D721Med (cell line): Measurements from ENCODE around the gene CSDE1.

Source experiments
- DNase-seq: peaks from one replicate; pipeline ENCODE4 v3.0.0; 2011; ENCODE audit warnings: low spot score; ENCODE audit not compliant: insufficient read length
- FAIRE-seq: peaks from 2 replicates; lab custom pipeline; 2011; peaks lifted over from hg19 to GRCh38; lab: Jason Lieb, UNC
- TF ChIP-seq, protein P1 (sequence below): IDR thresholded peaks from 2 replicates; pipeline ENCODE4 v1.5.1; 2012; ENCODE audit warnings: mild to moderate bottlenecking, control low read depth; ENCODE audit not compliant: insufficient read depth; ENCODE audit errors: missing control alignments

CSDE1 gene

DNA sequence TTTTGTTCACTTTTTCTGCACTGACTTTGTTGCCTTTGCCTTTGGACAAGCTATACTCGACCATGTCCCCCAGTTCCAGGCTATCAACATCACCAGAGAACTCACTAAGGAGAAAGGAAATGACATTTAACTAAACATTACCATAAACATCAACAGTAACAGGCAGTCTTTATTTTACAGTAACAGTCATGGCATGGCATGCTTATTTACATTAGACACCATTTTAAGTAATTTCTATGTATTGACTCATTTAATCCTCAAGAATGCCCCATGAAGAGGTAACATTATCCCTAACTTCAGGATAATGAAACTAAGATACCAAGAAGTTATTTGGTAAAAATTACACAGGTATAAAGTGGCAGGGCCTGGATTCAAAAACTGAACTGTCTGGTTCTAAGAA is 32.6 kb downstream of the CSDE1 start:
- no peak for DNase-seq
- TF ChIP-seq, protein P1, sequence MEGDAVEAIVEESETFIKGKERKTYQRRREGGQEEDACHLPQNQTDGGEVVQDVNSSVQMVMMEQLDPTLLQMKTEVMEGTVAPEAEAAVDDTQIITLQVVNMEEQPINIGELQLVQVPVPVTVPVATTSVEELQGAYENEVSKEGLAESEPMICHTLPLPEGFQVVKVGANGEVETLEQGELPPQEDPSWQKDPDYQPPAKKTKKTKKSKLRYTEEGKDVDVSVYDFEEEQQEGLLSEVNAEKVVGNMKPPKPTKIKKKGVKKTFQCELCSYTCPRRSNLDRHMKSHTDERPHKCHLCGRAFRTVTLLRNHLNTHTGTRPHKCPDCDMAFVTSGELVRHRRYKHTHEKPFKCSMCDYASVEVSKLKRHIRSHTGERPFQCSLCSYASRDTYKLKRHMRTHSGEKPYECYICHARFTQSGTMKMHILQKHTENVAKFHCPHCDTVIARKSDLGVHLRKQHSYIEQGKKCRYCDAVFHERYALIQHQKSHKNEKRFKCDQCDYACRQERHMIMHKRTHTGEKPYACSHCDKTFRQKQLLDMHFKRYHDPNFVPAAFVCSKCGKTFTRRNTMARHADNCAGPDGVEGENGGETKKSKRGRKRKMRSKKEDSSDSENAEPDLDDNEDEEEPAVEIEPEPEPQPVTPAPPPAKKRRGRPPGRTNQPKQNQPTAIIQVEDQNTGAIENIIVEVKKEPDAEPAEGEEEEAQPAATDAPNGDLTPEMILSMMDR: no peak
- no peak for FAIRE-seq

DNA sequence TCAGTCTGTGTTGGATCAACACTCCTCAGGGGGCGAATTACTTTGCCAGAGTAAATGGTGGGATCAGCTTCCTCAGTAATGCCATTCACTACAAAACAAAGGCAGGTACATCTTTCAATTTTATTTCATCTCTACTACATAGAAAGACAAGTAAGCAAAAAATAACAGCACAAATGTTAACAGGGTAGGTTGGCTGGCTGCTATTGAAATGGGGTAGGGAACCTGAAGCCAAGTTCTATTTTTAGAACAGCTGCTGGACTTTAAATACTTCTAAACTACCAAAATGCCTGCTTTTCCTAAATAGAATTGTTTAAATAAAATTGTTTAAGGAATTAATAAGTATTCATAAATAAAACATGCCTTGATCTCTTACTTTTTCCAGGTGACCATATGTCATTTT is 33.9 kb downstream of the CSDE1 start:
- TF ChIP-seq, protein P1: no peak
- FAIRE-seq: no peak
- no peak for DNase-seq

DNA sequence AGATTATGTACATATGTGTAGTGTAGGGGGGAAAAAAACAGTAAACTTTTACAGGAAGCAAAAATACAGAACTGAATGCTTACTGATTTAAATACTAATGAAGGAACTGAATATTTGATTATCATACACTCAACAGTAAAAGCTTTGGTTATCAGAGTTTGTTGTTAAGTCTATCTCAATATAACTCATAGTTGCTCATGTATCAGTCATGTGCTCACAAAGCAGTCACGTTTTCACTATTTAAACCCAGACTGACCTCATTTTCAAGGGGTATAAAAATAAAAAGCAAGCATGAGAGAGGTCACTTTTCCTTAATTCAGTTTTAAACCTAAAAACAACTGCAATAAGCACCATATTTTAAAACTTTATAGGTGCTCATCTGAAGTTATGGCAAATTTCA is 34.3 kb downstream of the CSDE1 start:
- no peak for FAIRE-seq
- no peak for DNase-seq
- TF ChIP-seq, protein P1: no peak

DNA sequence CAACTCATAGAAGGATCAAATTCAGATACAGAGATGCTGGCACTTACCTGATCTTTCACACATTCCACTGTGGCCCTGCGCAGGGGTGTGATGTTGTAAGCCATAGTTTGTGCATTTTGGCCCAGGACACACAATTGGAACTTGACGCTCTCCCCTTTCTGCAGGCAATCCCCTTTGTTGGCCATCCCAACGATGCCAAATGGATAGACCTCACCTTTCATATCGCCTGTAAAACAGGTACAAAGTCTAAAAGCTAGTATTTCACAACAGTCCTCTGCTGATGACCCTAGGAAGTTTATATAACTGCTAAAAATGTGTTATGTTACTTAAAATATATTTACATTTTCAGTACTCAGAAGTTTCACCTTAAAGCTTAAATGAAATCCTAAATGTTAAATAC is 37.3 kb downstream of the CSDE1 start:
- no peak for DNase-seq
- TF ChIP-seq, protein P1: no peak
- no peak for FAIRE-seq

DNA sequence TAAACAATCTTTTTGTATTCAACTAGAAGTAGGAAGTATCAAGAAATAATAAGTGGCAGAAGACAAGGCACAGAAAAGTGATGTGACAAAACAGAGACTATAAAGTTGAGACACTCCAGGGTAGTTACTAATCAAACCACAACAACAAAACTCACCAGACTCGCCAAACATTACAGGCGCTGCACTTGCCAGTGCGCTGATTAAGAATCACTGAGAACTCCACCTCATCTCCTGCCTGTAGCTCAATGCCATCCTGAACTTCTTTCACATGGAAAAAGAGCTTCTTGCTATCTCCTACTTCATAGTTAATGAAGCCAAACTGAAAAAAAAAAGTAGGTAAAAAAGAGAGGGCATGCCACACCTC is 38.4 kb downstream of the CSDE1 start:
- no peak for DNase-seq
- FAIRE-seq: no peak
- TF ChIP-seq, protein P1: no peak

DNA sequence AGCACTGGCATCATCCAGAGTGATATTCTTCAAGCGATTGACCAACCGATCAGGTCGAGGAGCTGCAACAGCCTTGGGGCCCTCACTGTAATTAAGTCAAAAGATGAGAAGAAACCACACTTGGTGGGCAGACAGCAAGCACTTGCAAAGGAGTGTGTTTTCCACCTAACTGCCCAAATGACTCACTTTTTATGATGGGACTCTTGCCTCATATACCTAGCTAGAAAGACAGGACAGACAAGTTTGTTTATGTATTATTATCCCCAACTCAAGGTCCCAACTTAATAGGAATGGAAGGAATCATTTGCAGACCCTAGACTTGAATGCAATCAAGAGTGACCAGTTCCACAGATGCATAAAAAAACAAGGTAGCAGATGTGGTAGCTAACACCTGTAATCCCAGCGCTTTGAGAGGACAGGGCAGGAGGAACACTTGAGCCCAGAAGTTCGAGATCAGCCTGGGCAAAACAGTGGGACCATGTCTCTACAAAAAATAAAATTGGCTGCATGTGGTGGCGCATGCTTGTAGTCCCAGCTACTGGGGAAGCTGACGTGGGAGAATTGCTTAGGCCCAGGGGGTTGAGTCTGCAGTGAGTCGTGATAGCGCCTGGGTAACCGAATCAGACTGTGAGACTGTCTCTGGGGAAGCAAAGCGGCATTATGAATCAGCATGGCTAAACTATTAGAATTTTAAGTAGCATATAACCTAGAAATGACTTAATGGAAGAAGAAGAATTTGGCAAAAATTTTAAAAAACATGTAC is 38.9 kb downstream of the CSDE1 start:
- TF ChIP-seq, protein P1: no peak
- DNase-seq (no peak), FAIRE-seq (no peak)

GRCh38 chr1:114716304-114717170 is 41.2 kb downstream of the CSDE1 start, which contains the start of gene NRAS:
Gene NRAS (minus strand): TSS chr1:114716771. CDS start chr1:114716160, 611 bp downstream.
- no peak for FAIRE-seq
- TF ChIP-seq, protein P1: no peak
- peak; percentile 37 for DNase-seq
